ENCODE data around the gene DIO2.

The DIO2 gene

GRCh38 chr14:80208461-80208860 is 2.8 kb downstream of the DIO2 start:
- Histone ChIP-seq H3K27ac (no peak overlapping the region), H3K4me3 (no peak overlapping the region)
- TF ChIP-seq CTCF (IDR thresholded peaks at IDR 0.05): no peak
- DNase-seq (ENCODE audit: low spot score): no peak

GRCh38 chr14:80206351-80207080 is 4.8 kb downstream of the DIO2 start:
- H3K27ac ChIP-seq: no peak overlapping the region
- H3K4me3 ChIP-seq: no peak overlapping the region
- no peak for DNase-seq (ENCODE audit: low spot score)
- TF ChIP-seq CTCF (IDR thresholded peaks at IDR 0.05): no peak

- H3K27ac ChIP-seq: no peak overlapping the region
- no peak for TF ChIP-seq CTCF (IDR thresholded peaks at IDR 0.05)
- DNase-seq (ENCODE audit: low spot score): no peak
- H3K4me3 ChIP-seq: no peak overlapping the region
Observed at GRCh38 chr14:80202888-80203562, 8.3 kb downstream of the DIO2 start.

- DNase-seq (ENCODE audit: low spot score): no peak
- H3K4me3 ChIP-seq: no peak overlapping the region
- no peak overlapping the region for H3K27ac ChIP-seq
- no peak for TF ChIP-seq CTCF (IDR thresholded peaks at IDR 0.05)
Observed at GRCh38 chr14:80200093-80200492, 11.2 kb downstream of the DIO2 start.

GRCh38 chr14:80188571-80188970 is 22.7 kb downstream of the DIO2 start:
- TF ChIP-seq CTCF (IDR thresholded peaks at IDR 0.05): no peak
- DNase-seq (ENCODE audit: low spot score): no peak
- Histone ChIP-seq H3K27ac (no peak overlapping the region), H3K4me3 (no peak overlapping the region)

- TF ChIP-seq CTCF (IDR thresholded peaks at IDR 0.05): no peak
- no peak for DNase-seq (ENCODE audit: low spot score)
- Histone ChIP-seq H3K4me3 (no peak overlapping the region), H3K27ac (no peak overlapping the region)
Observed at GRCh38 chr14:80186301-80186800, 25.0 kb downstream of the DIO2 start.

- H3K27ac ChIP-seq: no peak overlapping the region
- no peak for DNase-seq (ENCODE audit: low spot score)
- H3K4me3 ChIP-seq: no peak overlapping the region
- TF ChIP-seq CTCF (IDR thresholded peaks at IDR 0.05): no peak
Observed at GRCh38 chr14:80176893-80177292, 34.4 kb downstream of the DIO2 start.
